Right atrium auricular region (tissue), 2 donors: ENCODE measurements around the gene CDK6. TPM values are rescaled to one million over a fixed set of nuclear protein-coding genes. Genes with fewer than 3 reads are reported as not detected.

Source experiments
- DNase-seq: peaks from one replicate; pipeline ENCODE4 v3.0.0-alpha.2; 2019; ENCODE audit warnings: low spot score
- H3K27ac ChIP-seq, 2 donors: fragments of 200-600 bp; sonication (generic); 1 replicate in 1 of 2; 2 replicates in 1 of 2; pipeline ENCODE4 v1.5.1; 2016 to 2019
- H3K27me3 ChIP-seq, 2 donors: fragments of 200-600 bp; sonication (generic); one replicate each; pipeline versions ENCODE4 v1.5.1 to v1.6.0; 2017 to 2019
- H3K36me3 ChIP-seq: fragments of 200-600 bp; sonication (generic); one replicate; pipeline ENCODE4 v1.5.1; 2016
- H3K4me1 ChIP-seq, 2 donors: fragments of 200-600 bp; sonication (generic); one replicate each; pipeline versions ENCODE4 v1.5.1 to v1.6.0; 2017 to 2019
- H3K4me3 ChIP-seq, 2 donors: fragments of 200-600 bp; sonication (generic); 1 replicate in 1 of 2; 2 replicates in 1 of 2; pipeline ENCODE4 v1.5.1; 2017 to 2019; ENCODE audit warnings: mild to moderate bottlenecking in 1 of 2, moderate library complexity in 1 of 2
- H3K9me3 ChIP-seq, 2 donors: fragments of 200-600 bp; sonication (generic); one replicate each; pipeline ENCODE4 v1.5.1; 2019
- total RNA-seq, 2 donors: library from RNA; depleted of rRNA; stranded (reverse); fragments of >200 nt; gene quantifications; one replicate each; pipeline ENCODE4 v1.1.0, GENCODE V29; 2016
- TF ChIP-seq, protein P1 (sequence below), 2 donors: fragments of 200-600 bp; sonication (generic); IDR thresholded peaks; one replicate each; pipeline ENCODE4 v1.5.1; 2019; ENCODE audit warnings: antibody characterized with exemption in 2 of 2

CDK6 gene
- total RNA-seq, 2 donors from 2014 or later, result 10.6 to 12.4 TPM

DNA sequence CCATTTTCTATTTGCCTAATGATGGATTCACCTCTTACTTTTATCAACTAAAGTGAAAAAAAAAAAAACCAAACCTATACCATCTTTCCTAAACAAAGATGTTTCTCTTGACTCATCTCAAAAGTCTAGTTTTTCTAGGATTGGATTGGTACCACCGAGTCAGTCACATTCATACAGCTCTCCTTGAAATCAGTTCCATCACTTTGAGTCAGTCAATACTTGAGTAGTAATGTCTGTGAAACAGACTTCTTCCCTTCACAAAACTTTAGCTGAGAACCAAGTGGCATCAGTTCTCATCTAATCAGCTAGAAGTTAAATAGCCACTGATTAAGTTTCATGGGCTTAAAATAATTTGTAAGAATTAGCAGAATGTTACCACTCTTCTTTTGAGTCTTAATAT lies 13.3 kb downstream of the CDK6 start:
- DNase-seq, result no peak
- Histone ChIP-seq H3K9me3 (no peaks in the 10 kb centered on the region), H3K36me3 (no peaks in the 10 kb centered on the region), H3K27me3 (no peaks in the 10 kb centered on the region), H3K27ac (no peak overlapping the region), H3K4me1 (peaks cover 0 to 31% of the 10 kb centered on the region in 2 donors), H3K4me3 (no peak overlapping the region)
- TF ChIP-seq, protein P1, sequence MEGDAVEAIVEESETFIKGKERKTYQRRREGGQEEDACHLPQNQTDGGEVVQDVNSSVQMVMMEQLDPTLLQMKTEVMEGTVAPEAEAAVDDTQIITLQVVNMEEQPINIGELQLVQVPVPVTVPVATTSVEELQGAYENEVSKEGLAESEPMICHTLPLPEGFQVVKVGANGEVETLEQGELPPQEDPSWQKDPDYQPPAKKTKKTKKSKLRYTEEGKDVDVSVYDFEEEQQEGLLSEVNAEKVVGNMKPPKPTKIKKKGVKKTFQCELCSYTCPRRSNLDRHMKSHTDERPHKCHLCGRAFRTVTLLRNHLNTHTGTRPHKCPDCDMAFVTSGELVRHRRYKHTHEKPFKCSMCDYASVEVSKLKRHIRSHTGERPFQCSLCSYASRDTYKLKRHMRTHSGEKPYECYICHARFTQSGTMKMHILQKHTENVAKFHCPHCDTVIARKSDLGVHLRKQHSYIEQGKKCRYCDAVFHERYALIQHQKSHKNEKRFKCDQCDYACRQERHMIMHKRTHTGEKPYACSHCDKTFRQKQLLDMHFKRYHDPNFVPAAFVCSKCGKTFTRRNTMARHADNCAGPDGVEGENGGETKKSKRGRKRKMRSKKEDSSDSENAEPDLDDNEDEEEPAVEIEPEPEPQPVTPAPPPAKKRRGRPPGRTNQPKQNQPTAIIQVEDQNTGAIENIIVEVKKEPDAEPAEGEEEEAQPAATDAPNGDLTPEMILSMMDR (IDR thresholded peaks at IDR 0.05), result no peak

DNA sequence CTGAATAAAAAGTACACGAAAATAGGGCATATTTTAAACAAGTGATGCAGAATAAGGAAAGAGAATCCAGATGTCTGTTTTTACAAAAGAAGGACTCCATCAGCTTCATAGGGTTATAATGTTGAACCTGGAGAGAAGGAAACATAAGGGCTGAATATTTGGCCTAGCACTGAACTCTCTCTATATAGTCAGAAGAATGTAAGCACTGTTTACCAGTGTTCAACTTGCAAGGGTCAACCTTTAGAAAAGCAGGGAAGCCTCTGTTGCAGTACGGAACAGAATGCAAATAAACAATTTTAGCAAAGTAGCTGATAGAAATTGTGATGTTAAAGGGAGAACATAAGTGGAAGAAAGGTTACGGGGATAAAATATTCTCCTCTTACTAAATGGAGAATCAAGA lies 16.2 kb downstream of the CDK6 start:
- Histone ChIP-seq H3K27ac (no peak overlapping the region), H3K4me3 (no peak overlapping the region), H3K36me3 (no peaks in the 10 kb centered on the region), H3K9me3 (peaks cover 0 to 8% of the 10 kb centered on the region in 2 donors), H3K27me3 (no peaks in the 10 kb centered on the region), H3K4me1 (peaks cover 0 to 7% of the 10 kb centered on the region in 2 donors)
- TF ChIP-seq, protein P1 (IDR thresholded peaks at IDR 0.05), result no peak
- no peak for DNase-seq

DNA sequence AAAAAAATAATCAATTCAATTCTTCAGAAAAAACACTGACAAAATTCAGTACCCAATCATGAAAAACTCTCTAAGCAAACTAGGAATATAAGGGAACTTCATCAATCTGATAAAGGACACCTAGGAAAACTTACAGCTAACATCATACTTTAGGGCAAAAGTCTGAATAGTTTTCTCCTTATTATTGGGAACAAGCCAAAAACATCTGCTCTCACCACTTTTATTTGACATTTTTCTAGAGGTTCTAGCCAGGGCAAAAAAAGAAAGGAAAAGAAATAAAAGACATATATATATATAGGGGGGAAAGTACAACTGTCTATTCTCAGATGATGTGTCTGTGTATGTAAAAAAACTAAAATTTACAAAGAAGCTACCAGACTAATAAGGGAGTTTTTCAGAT lies 19.0 kb downstream of the CDK6 start:
- Histone ChIP-seq H3K27me3 (no peaks in the 10 kb centered on the region), H3K9me3 (peaks cover 0 to 8% of the 10 kb centered on the region in 2 donors), H3K4me3 (no peak overlapping the region), H3K27ac (no peak overlapping the region), H3K4me1 (peaks cover 0 to 13% of the 10 kb centered on the region in 2 donors), H3K36me3 (no peaks in the 10 kb centered on the region)
- TF ChIP-seq, protein P1 (IDR thresholded peaks at IDR 0.05), result no peak
- DNase-seq, result no peak

DNA sequence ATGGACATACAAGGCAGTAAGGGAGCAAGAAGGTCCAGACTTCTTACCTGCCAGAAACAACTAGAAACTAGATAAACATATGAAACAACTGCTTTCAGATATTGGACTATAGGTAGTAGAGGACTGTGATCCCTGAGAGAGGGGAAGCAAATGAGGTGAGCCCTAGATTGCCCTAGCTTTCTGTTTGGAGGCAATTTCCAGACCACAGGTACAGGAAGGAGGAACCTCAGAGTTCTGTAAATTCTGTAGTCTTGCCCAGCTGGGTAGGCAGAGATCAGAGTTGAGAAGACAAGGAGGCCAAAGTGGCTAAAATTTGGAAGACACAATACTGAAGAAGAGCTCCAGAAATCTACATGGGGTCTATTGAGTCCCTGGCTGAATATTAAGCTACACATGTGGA lies 21.0 kb downstream of the CDK6 start:
- peaks cover 0 to 8% of the 10 kb centered on the region in 2 donors for H3K9me3 ChIP-seq
- no peak for DNase-seq
- no peak overlapping the region for H3K27ac ChIP-seq
- H3K27me3 ChIP-seq, result no peaks in the 10 kb centered on the region
- H3K4me1 ChIP-seq, result peaks cover 0 to 15% of the 10 kb centered on the region in 2 donors
- H3K4me3 ChIP-seq, result no peak overlapping the region
- TF ChIP-seq, protein P1 (IDR thresholded peaks at IDR 0.05), result no peak
- no peaks in the 10 kb centered on the region for H3K36me3 ChIP-seq

DNA sequence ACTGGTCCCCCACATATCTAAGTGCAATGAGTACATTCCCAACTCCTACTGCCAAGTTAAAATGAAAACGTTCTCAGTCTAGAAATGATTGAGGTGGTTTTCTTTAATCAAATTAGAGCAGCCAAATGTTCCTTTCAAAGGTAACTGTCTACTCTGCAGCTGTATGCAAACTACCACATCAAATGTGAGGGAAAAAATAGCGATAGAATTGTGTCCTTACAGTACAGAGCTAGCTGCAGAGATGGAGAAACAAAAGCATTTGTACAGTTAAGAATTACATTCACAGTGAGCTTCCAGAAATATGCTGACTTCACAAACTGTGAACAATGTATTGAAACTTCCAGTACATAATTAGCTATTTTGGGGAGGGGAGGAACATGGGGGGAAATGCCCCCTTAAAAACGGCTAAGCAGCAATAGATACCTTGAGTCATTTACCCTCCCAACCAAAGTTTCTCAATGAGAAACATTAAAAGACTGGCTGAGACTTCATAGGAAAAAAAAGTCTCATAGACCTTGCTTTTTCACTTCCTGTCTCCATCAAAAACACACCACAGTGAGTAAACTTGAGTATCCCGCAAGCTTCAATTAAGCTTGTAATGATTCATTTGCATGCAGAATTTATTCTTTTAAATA lies 22.9 kb downstream of the CDK6 start:
- peaks cover 0 to 32% of the 10 kb centered on the region in 2 donors for H3K4me1 ChIP-seq
- DNase-seq, result no peak
- no peak overlapping the region for H3K27ac ChIP-seq
- TF ChIP-seq, protein P1 (IDR thresholded peaks at IDR 0.05), result no peak
- no peaks in the 10 kb centered on the region for H3K36me3 ChIP-seq
- no peak overlapping the region for H3K4me3 ChIP-seq
- H3K9me3 ChIP-seq, result peaks cover 0 to 8% of the 10 kb centered on the region in 2 donors
- no peaks in the 10 kb centered on the region for H3K27me3 ChIP-seq

DNA sequence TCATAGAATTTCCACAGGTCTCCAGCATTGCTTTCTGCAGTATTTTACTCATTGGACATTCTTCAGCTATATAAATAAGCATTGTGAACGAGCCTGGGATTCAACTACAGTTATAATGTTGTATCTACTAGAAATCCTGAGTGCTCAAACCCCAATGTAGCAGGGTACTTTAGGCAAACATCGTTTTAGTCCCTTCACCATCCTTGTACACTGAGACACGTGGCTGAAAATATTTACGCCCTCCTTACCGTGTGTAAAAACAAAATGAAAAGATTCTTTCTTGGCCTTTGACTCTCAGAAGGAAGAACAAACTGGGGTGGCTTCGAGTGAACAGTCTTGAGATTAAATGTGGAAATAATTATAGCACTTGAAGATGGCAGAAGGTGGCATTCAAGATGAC lies 25.2 kb downstream of the CDK6 start:
- Histone ChIP-seq H3K36me3 (no peaks in the 10 kb centered on the region), H3K4me1 (peaks cover 0 to 32% of the 10 kb centered on the region in 2 donors), H3K4me3 (no peak overlapping the region), H3K9me3 (peaks cover 0 to 7% of the 10 kb centered on the region in 2 donors), H3K27me3 (no peaks in the 10 kb centered on the region), H3K27ac (no peak overlapping the region)
- TF ChIP-seq, protein P1 (IDR thresholded peaks at IDR 0.05), result no peak
- no peak for DNase-seq
